SK-N-SH (cell line): ENCODE measurements around the gene KCNA1. TPM values are rescaled to one million over a fixed set of nuclear protein-coding genes. Genes with fewer than 3 reads are reported as not detected.

Source experiments
- CTCF ChIA-PET: fragments of 300-600, 350-600 bp; formaldehyde crosslinking; extraction: SDS; loops from one replicate; lab custom pipeline; 2021; lab: Yijun Ruan, JAX
- POLR2A ChIA-PET: fragments of 350-600 bp; sonication (Branson Sonifier 250); formaldehyde crosslinking; extraction: SDS; loops from one replicate; lab custom pipeline; 2020; ENCODE audit warnings: antibody characterized with exemption, inconsistent platforms; lab: Yijun Ruan, JAX
- DNase-seq: peaks from one replicate; pipeline ENCODE4 v3.0.0; 2012
- H2AFZ ChIP-seq: fragments of 200-600 bp; sonication (generic); 2 replicates; pipeline ENCODE4 v1.8.1; 2016; ENCODE audit warnings: antibody characterized with exemption, mild to moderate bottlenecking, low read depth
- H3F3A ChIP-seq: fragments of 200-600 bp; sonication (generic); replicated peaks from 2 replicates; pipeline ENCODE3; 2016; ENCODE audit warnings: antibody characterized with exemption, mild to moderate bottlenecking; ENCODE audit not compliant: insufficient read depth
- H3K27ac ChIP-seq, 2 experiments: fragments of 200-500 bp in 1 of 2; fragments of 200-600 bp in 1 of 2; sonication (Bioruptor generic) in 1 of 2; sonication (generic), shearing (Covaris generic) in 1 of 2; 2 replicates each; pipeline versions ENCODE4 v1.5.1 to v1.6.1; 2014 to 2016; ENCODE audit warnings: low read depth in 2 of 2, inconsistent platforms in 1 of 2, low read length in 1 of 2, mild to moderate bottlenecking in 1 of 2, mixed read lengths in 1 of 2
- H3K27me3 ChIP-seq: fragments of 200-600 bp; sonication (generic), shearing (Covaris generic); 2 replicates; pipeline ENCODE4 v1.6.1; 2016; ENCODE audit warnings: mixed run types; ENCODE audit not compliant: insufficient read depth
- H3K36me3 ChIP-seq, 2 experiments: fragments of 200-500 bp in 1 of 2; fragments of 200-600 bp in 1 of 2; sonication (Bioruptor generic) in 1 of 2; sonication (generic) in 1 of 2; replicated peaks in 1 of 2; 2 replicates each; pipeline versions ENCODE3 to v1.5.1; 2014 to 2016; ENCODE audit warnings: low read length in 1 of 2, mild to moderate bottlenecking in 1 of 2; ENCODE audit not compliant: insufficient read depth in 2 of 2, control insufficient read depth in 1 of 2
- H3K4me1 ChIP-seq, 2 experiments: fragments of 200-500 bp in 1 of 2; fragments of 200-600 bp in 1 of 2; sonication (Bioruptor generic) in 1 of 2; sonication (generic), shearing (Covaris generic) in 1 of 2; 2 replicates each; pipeline versions ENCODE4 v1.5.1 to v1.6.1; 2014 to 2016; ENCODE audit warnings: low read depth in 1 of 2, low read length in 1 of 2, mixed run types in 1 of 2; ENCODE audit not compliant: insufficient read depth in 2 of 2, control insufficient read depth in 1 of 2
- H3K4me2 ChIP-seq: fragments of 200-600 bp; sonication (generic), shearing (Covaris generic); 2 replicates; pipeline ENCODE4 v1.6.1; 2017; ENCODE audit warnings: mixed run types
- H3K4me3 ChIP-seq, 2 experiments: fragments of 200-500 bp in 1 of 2; fragments of 200-600 bp in 1 of 2; sonication (Bioruptor generic) in 1 of 2; sonication (generic), shearing (Covaris generic) in 1 of 2; 2 replicates each; pipeline versions ENCODE4 v1.5.1 to v1.8.1; 2014 to 2016; ENCODE audit warnings: low read depth in 2 of 2, inconsistent platforms in 1 of 2, low read length in 1 of 2, mild to moderate bottlenecking in 1 of 2, mixed read lengths in 1 of 2, moderate library complexity in 1 of 2
- H3K79me2 ChIP-seq: fragments of 200-600 bp; sonication (generic); 2 replicates; pipeline ENCODE4 v1.8.1; 2017; ENCODE audit warnings: mild to moderate bottlenecking; ENCODE audit not compliant: insufficient read depth
- H3K9ac ChIP-seq: fragments of 200-600 bp; sonication (generic); 2 replicates; pipeline ENCODE4 v1.6.1; 2017; ENCODE audit warnings: mixed run types
- H3K9me2 ChIP-seq: fragments of 200-600 bp; sonication (generic); 2 replicates; pipeline ENCODE4 v1.6.1; 2017; ENCODE audit warnings: mixed run types
- H3K9me3 ChIP-seq: fragments of 200-600 bp; sonication (generic); 2 replicates; pipeline ENCODE4 v1.6.1; 2017; ENCODE audit warnings: mixed run types, mild to moderate bottlenecking, moderate library complexity
- H4K20me1 ChIP-seq: fragments of 200-600 bp; sonication (generic); 2 replicates; pipeline ENCODE4 v1.6.1; 2017; ENCODE audit warnings: mild to moderate bottlenecking, mixed run types; ENCODE audit not compliant: insufficient read depth
- ELF1 ChIP-seq: IDR thresholded peaks from 2 replicates; pipeline ENCODE4 v1.4.0; 2012
- EP300 ChIP-seq, 2 experiments: IDR thresholded peaks; 2 replicates each; pipeline versions ENCODE4 v1.4.0 to v1.6.1; 2012; ENCODE audit warnings: borderline replicate concordance in 1 of 2, low read depth in 1 of 2, low read length in 1 of 2
- FOXJ3 ChIP-seq: sonication (generic); formaldehyde crosslinking; IDR thresholded peaks from 2 replicates; pipeline ENCODE4 v1.5.1; 2020; ENCODE audit warnings: mild to moderate bottlenecking, missing genetic modification reagents
- GATA2 ChIP-seq: sonication (generic); formaldehyde crosslinking; IDR thresholded peaks from 2 replicates; pipeline ENCODE4 v1.5.0; 2020; ENCODE audit warnings: mild to moderate bottlenecking, missing genetic modification reagents
- JUND ChIP-seq: IDR thresholded peaks from 2 replicates; pipeline ENCODE4 v1.4.0; 2012
- MXI1 ChIP-seq: IDR thresholded peaks from 2 replicates; pipeline ENCODE4 v1.6.1; 2012; ENCODE audit warnings: mild to moderate bottlenecking, low read depth, low read length, improper control_type of control experiment
- NFIC ChIP-seq: IDR thresholded peaks from 2 replicates; pipeline ENCODE4 v1.4.0; 2012; ENCODE audit warnings: borderline replicate concordance
- RFX5 ChIP-seq: IDR thresholded peaks from 2 replicates; pipeline ENCODE4 v1.6.1; 2012; ENCODE audit warnings: mild to moderate bottlenecking, improper control_type of control experiment, low read length
- TEAD4 ChIP-seq: IDR thresholded peaks from 2 replicates; pipeline ENCODE4 v1.4.0; 2012; ENCODE audit warnings: mild to moderate bottlenecking, borderline replicate concordance; ENCODE audit not compliant: insufficient read depth
- USF1 ChIP-seq: IDR thresholded peaks from 2 replicates; pipeline ENCODE4 v1.4.0; 2012; ENCODE audit warnings: low read depth, borderline replicate concordance
- USF2 ChIP-seq: fragments of 150-350 bp; IDR thresholded peaks from 2 replicates; pipeline ENCODE4 v1.6.1; 2017; ENCODE audit warnings: antibody characterized with exemption, low read length, low read depth, borderline replicate concordance
- YY1 ChIP-seq: IDR thresholded peaks from 2 replicates; pipeline ENCODE4 v1.4.0; 2012; ENCODE audit warnings: low read depth, mild to moderate bottlenecking
- ZBTB33 ChIP-seq: IDR thresholded peaks from 2 replicates; pipeline ENCODE4 v1.4.0; 2012; ENCODE audit warnings: low read depth, borderline replicate concordance
- WGBS: methylation state at CpG from one replicate; pipeline ENCODE4 v1.1.6; 2017; ENCODE audit warnings: low lambda C conversion rate; 5-methylcytosine and 5-hydroxymethylcytosine counted together
- polyA plus RNA-seq, 3 experiments: library from polyadenylated mRNA; depleted of rRNA; stranded (reverse); fragments of >200 nt; gene quantifications; 2 replicates each; pipeline ENCODE4 v1.2.3, GENCODE V29; 2012

Gene KCNA1
- polyA plus RNA-seq, 1 of the 3 experiments (the other 2 are of a cell fraction), result not detected

GRCh38 chr12:4860741-4861140 is 49.0 kb upstream of the KCNA1 start (continued):
- TF ChIP-seq ZBTB33, result no peak
- no peak for TF ChIP-seq USF2
- no peak for TF ChIP-seq MXI1
- TF ChIP-seq GATA2 (CRISPR knock-in tag), result no peak
- TF ChIP-seq FOXJ3 (CRISPR knock-in tag), result no peak

- 8% methylated on average over 2 of the region's 2 CpGs for WGBS
- Histone ChIP-seq H3K79me2 (no peaks in the 10 kb centered on the region), H2AFZ (no peak overlapping the region), H3F3A (no peaks in the 10 kb centered on the region), H3K9me2 (no peaks in the 10 kb centered on the region), H3K4me3 (no peak overlapping the region), H3K4me2 (no peak overlapping the region), H3K36me3 (no peaks in the 10 kb centered on the region), H3K9me3 (no peaks in the 10 kb centered on the region), H3K27ac (no peak overlapping the region), H3K27me3 (peaks cover 94% of the 10 kb centered on the region), H3K4me1 (peaks cover 0 to 7% of the 10 kb centered on the region in 2 experiments; a peak in 1 of 4 replicates), H3K9ac (no peak overlapping the region), H4K20me1 (no peaks in the 10 kb centered on the region)
- CTCF ChIA-PET, result interaction anchor here (0.7 kb wide), 1 partner anchor 583 kb away, joined by 3 read pairs; no protein-coding TSS in a partner anchor
- POLR2A ChIA-PET, result no interaction called here
- TF ChIP-seq GATA2 (CRISPR knock-in tag), result no peak
- no peak for TF ChIP-seq RFX5
- no peak for TF ChIP-seq TEAD4
- no peak for TF ChIP-seq NFIC
- TF ChIP-seq ELF1, result no peak
- no peak for TF ChIP-seq EP300 (IDR thresholded peaks at IDR 0.05; ENCODE audit: borderline replicate concordance in 1 of 2, low read depth in 1 of 2, low read length in 1 of 2)
- TF ChIP-seq YY1, result no peak
- no peak for TF ChIP-seq USF1
- TF ChIP-seq JUND, result no peak
- TF ChIP-seq MXI1, result no peak
- no peak for DNase-seq
These were observed 46.9 kb upstream of the KCNA1 start for GRCh38 chr12:4862809-4863208.
